ENCODE results near the gene PDGFRB.

DNA sequence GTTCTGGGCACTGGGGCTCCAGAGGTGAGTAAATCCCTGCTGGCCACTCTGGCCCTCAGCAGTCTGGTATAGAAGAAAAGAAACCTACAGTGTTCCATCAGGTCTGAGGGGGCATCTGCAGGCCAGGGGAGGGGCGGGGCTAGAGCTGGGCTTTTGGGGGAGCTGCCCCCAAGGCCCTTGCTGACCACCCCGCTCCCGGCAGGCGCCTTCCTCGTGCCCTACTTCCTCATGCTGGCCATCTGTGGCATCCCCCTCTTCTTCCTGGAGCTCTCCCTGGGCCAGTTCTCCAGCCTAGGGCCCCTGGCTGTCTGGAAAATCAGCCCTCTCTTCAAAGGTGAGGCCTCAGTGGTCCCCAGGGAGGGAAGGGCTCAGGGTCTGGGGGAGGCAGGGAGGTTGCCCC is 40.9 kb upstream of the PDGFRB start:
- TF ChIP-seq, protein P1, sequence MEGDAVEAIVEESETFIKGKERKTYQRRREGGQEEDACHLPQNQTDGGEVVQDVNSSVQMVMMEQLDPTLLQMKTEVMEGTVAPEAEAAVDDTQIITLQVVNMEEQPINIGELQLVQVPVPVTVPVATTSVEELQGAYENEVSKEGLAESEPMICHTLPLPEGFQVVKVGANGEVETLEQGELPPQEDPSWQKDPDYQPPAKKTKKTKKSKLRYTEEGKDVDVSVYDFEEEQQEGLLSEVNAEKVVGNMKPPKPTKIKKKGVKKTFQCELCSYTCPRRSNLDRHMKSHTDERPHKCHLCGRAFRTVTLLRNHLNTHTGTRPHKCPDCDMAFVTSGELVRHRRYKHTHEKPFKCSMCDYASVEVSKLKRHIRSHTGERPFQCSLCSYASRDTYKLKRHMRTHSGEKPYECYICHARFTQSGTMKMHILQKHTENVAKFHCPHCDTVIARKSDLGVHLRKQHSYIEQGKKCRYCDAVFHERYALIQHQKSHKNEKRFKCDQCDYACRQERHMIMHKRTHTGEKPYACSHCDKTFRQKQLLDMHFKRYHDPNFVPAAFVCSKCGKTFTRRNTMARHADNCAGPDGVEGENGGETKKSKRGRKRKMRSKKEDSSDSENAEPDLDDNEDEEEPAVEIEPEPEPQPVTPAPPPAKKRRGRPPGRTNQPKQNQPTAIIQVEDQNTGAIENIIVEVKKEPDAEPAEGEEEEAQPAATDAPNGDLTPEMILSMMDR (tag by site-specific recombination; IDR thresholded peaks at IDR 0.05): no peak
- TF ChIP-seq, protein P2, sequence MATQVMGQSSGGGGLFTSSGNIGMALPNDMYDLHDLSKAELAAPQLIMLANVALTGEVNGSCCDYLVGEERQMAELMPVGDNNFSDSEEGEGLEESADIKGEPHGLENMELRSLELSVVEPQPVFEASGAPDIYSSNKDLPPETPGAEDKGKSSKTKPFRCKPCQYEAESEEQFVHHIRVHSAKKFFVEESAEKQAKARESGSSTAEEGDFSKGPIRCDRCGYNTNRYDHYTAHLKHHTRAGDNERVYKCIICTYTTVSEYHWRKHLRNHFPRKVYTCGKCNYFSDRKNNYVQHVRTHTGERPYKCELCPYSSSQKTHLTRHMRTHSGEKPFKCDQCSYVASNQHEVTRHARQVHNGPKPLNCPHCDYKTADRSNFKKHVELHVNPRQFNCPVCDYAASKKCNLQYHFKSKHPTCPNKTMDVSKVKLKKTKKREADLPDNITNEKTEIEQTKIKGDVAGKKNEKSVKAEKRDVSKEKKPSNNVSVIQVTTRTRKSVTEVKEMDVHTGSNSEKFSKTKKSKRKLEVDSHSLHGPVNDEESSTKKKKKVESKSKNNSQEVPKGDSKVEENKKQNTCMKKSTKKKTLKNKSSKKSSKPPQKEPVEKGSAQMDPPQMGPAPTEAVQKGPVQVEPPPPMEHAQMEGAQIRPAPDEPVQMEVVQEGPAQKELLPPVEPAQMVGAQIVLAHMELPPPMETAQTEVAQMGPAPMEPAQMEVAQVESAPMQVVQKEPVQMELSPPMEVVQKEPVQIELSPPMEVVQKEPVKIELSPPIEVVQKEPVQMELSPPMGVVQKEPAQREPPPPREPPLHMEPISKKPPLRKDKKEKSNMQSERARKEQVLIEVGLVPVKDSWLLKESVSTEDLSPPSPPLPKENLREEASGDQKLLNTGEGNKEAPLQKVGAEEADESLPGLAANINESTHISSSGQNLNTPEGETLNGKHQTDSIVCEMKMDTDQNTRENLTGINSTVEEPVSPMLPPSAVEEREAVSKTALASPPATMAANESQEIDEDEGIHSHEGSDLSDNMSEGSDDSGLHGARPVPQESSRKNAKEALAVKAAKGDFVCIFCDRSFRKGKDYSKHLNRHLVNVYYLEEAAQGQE (tag by site-specific recombination; IDR thresholded peaks at IDR 0.05): no peak
- no peak for TF ChIP-seq EGR2 (tag by site-specific recombination; IDR thresholded peaks at IDR 0.05; ENCODE audit: low read depth)
- TF ChIP-seq, protein P3, sequence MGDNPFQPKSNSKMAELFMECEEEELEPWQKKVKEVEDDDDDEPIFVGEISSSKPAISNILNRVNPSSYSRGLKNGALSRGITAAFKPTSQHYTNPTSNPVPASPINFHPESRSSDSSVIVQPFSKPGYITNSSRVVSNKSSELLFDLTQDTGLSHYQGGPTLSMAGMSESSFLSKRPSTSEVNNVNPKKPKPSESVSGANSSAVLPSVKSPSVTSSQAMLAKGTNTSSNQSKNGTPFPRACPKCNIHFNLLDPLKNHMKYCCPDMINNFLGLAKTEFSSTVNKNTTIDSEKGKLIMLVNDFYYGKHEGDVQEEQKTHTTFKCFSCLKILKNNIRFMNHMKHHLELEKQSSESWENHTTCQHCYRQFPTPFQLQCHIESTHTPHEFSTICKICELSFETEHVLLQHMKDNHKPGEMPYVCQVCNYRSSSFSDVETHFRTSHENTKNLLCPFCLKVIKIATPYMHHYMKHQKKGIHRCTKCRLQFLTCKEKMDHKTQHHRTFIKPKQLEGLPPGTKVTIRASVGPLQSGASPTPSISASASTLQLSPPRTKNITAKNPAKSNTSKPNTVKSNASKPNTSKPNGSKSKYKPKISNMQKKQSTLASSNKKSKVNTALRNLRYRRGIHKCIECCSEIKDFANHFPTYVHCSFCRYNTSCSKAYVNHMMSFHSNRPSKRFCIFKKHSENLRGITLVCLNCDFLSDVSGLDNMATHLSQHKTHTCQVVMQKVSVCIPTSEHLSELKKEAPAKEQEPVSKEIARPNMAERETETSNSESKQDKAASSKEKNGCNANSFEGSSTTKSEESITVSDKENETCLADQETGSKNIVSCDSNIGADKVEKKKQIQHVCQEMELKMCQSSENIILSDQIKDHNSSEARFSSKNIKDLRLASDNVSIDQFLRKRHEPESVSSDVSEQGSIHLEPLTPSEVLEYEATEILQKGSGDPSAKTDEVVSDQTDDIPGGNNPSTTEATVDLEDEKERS (tag by site-specific recombination; IDR thresholded peaks at IDR 0.05): no peak

Data from HEK293 (cell line).